HepG2 (cell line): ENCODE results near the gene DPP6. TPM values are rescaled to one million over a fixed set of nuclear protein-coding genes. Genes with fewer than 3 reads are reported as not detected.

ENCODE experiments used
- ATAC-seq: fragments of 200-7000 bp; cut with Tn5 transposase; 3 replicates; pipeline ENCODE4 v1.9.1; 2020; ENCODE audit warnings: mild to moderate bottlenecking, moderate library complexity
- BruUV-seq: library from RNA; stranded (reverse); fragments of 400-500 nt; replicated peaks from 2 replicates; lab custom pipeline; 2021; lab: Mats Ljungman, UMichigan
- CTCF ChIA-PET: fragments of 300-600 bp; formaldehyde crosslinking; extraction: SDS; loops from one replicate; lab custom pipeline; 2021; ENCODE audit warnings: low total read pairs, inconsistent platforms, low intra/inter-chr PET ratio; lab: Yijun Ruan, JAX
- POLR2A ChIA-PET: fragments of 350-600 bp; sonication (Branson Sonifier 250); formaldehyde crosslinking; loops from one replicate; lab custom pipeline; 2020; ENCODE audit warnings: antibody characterized with exemption, inconsistent platforms; lab: Yijun Ruan, JAX
- DNase-seq: peaks from one replicate; pipeline ENCODE4 v3.0.0-alpha.2; 2015; ENCODE audit warnings: low spot score
- FAIRE-seq: peaks from 3 replicates; lab custom pipeline; 2011; peaks lifted over from hg19 to GRCh38; lab: Jason Lieb, UNC
- H2AFZ ChIP-seq: one replicate; pipeline ENCODE4 v1.6.1; 2011; ENCODE audit warnings: low read length, inconsistent platforms
- H3K27ac ChIP-seq: fragments of 300-600 bp; 3 replicates; pipeline ENCODE4 v1.8.0; 2011; ENCODE audit warnings: mixed run types, mild to moderate bottlenecking, mixed read lengths, low read length, inconsistent platforms; ENCODE audit not compliant: insufficient read depth; ENCODE audit errors: extremely low read length
- H3K27me3 ChIP-seq, 2 experiments: fragments of 200-600 bp in 1 of 2; 2 replicates in 1 of 2; 3 replicates in 1 of 2; pipeline versions ENCODE4 v1.6.0 to v1.8.0; 2011; ENCODE audit warnings: low read length in 2 of 2, mild to moderate bottlenecking in 2 of 2, moderate library complexity in 2 of 2, inconsistent platforms in 1 of 2; ENCODE audit not compliant: insufficient read depth in 2 of 2, control insufficient read depth in 1 of 2
- H3K36me3 ChIP-seq, 2 experiments: fragments of 200-600 bp in 1 of 2; replicated peaks in 1 of 2; 2 replicates in 1 of 2; 3 replicates in 1 of 2; pipeline versions ENCODE4 v1.5.1 to v1.8.0; 2011; ENCODE audit warnings: low read length in 2 of 2, inconsistent platforms in 1 of 2; ENCODE audit not compliant: insufficient read depth in 2 of 2, control insufficient read depth in 1 of 2
- H3K4me1 ChIP-seq: 2 replicates; pipeline ENCODE4 v1.5.1; 2012; ENCODE audit warnings: low read length, inconsistent platforms; ENCODE audit not compliant: insufficient read depth
- H3K4me2 ChIP-seq: 2 replicates; pipeline ENCODE4 v1.6.0; 2011; ENCODE audit warnings: low read depth, low read length, inconsistent platforms
- H3K4me3 ChIP-seq, 3 experiments: fragments of 200-600 bp in 1 of 3; sonication (generic), shearing (Covaris generic) in 1 of 3; replicated peaks in 1 of 3; 2 replicates each; pipeline ENCODE4 v1.5.1; 2011 to 2016; ENCODE audit warnings: low read length in 3 of 3, inconsistent platforms in 2 of 3, low read depth in 2 of 3, mild to moderate bottlenecking in 2 of 3, control low read depth in 1 of 3, mixed read lengths in 1 of 3; ENCODE audit not compliant: insufficient read depth in 1 of 3
- H3K79me2 ChIP-seq: one replicate; pipeline ENCODE4 v1.6.1; 2011; ENCODE audit warnings: low read length, inconsistent platforms; ENCODE audit not compliant: insufficient read depth
- H3K9ac ChIP-seq: 2 replicates; pipeline ENCODE4 v1.6.0; 2011; ENCODE audit warnings: mild to moderate bottlenecking, low read depth, low read length, inconsistent platforms; ENCODE audit not compliant: insufficient read depth
- H3K9me3 ChIP-seq: 2 replicates; pipeline ENCODE4 v1.5.1; 2012; ENCODE audit warnings: mild to moderate bottlenecking, low read length
- H4K20me1 ChIP-seq: 2 replicates; pipeline ENCODE4 v1.6.0; 2011; ENCODE audit warnings: inconsistent platforms, mild to moderate bottlenecking, low read length, moderate library complexity; ENCODE audit not compliant: insufficient read depth
- CHD4 ChIP-seq: fragments of 200-600 bp; sonication (generic); IDR thresholded peaks from 2 replicates; pipeline ENCODE4 v1.7.0; 2017; ENCODE audit warnings: mild to moderate bottlenecking, low read length, borderline replicate concordance
- CREM ChIP-seq, 2 experiments: sonication (generic) in 1 of 2; formaldehyde crosslinking in 1 of 2; IDR thresholded peaks; 2 replicates each; pipeline versions ENCODE4 v1.4.0 to v1.6.1; 2016 to 2020; ENCODE audit warnings: antibody characterized with exemption in 1 of 2, mild to moderate bottlenecking in 1 of 2, missing genetic modification reagents in 1 of 2
- HNF1B ChIP-seq: sonication (generic); formaldehyde crosslinking; IDR thresholded peaks from 2 replicates; pipeline ENCODE4 v1.5.1; 2020; ENCODE audit warnings: mild to moderate bottlenecking, moderate library complexity, missing genetic modification reagents
- HNRNPH1 ChIP-seq: fragments of 200-400 bp; formaldehyde crosslinking; optimal IDR thresholded peaks from 2 replicates; pipeline ENCODE3; 2017; ENCODE audit warnings: mild to moderate bottlenecking, low read depth, low read length
- KDM5A ChIP-seq: fragments of 200-600 bp; sonication (generic); IDR thresholded peaks from 2 replicates; pipeline ENCODE4 v1.7.0; 2018; ENCODE audit warnings: antibody characterized with exemption, mild to moderate bottlenecking, low read length, borderline replicate concordance
- MAX ChIP-seq: IDR thresholded peaks from 2 replicates; pipeline ENCODE4 v1.6.1; 2012; ENCODE audit warnings: inconsistent platforms
- NCOA1 ChIP-seq: sonication (generic); formaldehyde crosslinking; IDR thresholded peaks from 2 replicates; pipeline ENCODE4 v1.9.0; 2021; ENCODE audit warnings: missing genetic modification reagents
- NONO ChIP-seq, 2 experiments: fragments of 450-650 bp in 1 of 2; sonication (generic) in 1 of 2; formaldehyde crosslinking in 1 of 2; IDR thresholded peaks in 1 of 2; conservative IDR thresholded peaks in 1 of 2; 2 replicates each; pipeline versions ENCODE4 v1.6.1 to v1.8.0; 2017 to 2022; ENCODE audit warnings: mild to moderate bottlenecking in 1 of 2, missing genetic modification reagents in 1 of 2, moderate library complexity in 1 of 2
- SRSF4 ChIP-seq: fragments of 200-400 bp; formaldehyde crosslinking; IDR thresholded peaks from one replicate; pipeline ENCODE4 v1.6.1; 2018; ENCODE audit warnings: mild to moderate bottlenecking, low read depth, low read length, moderate library complexity; ENCODE audit not compliant: poor library complexity, severe bottlenecking
- in situ Hi-C: cut with HindIII; loops from 2 replicates; pipeline ENCODE4 v1.10.0; 2017; ENCODE audit warnings: low pct_unique_long_range_greater_than_20kb; ENCODE audit not compliant: extremely low pct_ligation_motif_present
- intact Hi-C: fragments of 100-400 bp; cut with micrococcal nuclease; formaldehyde crosslinking; loops from one replicate; pipeline ENCODE4 v1.10.0; 2022; ENCODE audit not compliant: unreplicated experiment
- polyA plus RNA-seq, 8 experiments: library from polyadenylated mRNA; depleted of rRNA in 3 of 8; stranded (reverse) in 7 of 8; unstranded in 1 of 8; fragments of >200 nt; fragmentation: Illumina TruSeq in 4 of 8; extraction: Trizol in 4 of 8; gene quantifications; 2 replicates each; pipeline versions ENCODE4 v1.2.1 to v1.2.3, GENCODE V29; 2011 to 2016; ENCODE audit warnings: low read depth in 4 of 8, missing spikeins in 1 of 8, mixed read lengths in 1 of 8; ENCODE audit not compliant: insufficient read depth in 1 of 8
- total RNA-seq, 5 experiments: library from RNA; depleted of rRNA; stranded (reverse); fragments of >200 nt; fragmentation: Illumina TruSeq; extraction: Trizol; gene quantifications; 2 replicates each; pipeline ENCODE4 v1.2.3, GENCODE V29; 2016; ENCODE audit warnings: low read depth in 1 of 5

DPP6 gene
- total and polyA plus RNA-seq, 2 of the 13 experiments (the other 11 are each of a cell fraction or from before 2014, with no cell fraction given): not detected

- TF ChIP-seq CREM (IDR thresholded peaks at IDR 0.05): no peak
- TF ChIP-seq CREM (CRISPR knock-in tag; IDR thresholded peaks at IDR 0.05): no peak
- TF ChIP-seq KDM5A: no peak
These were observed 451.9 kb downstream of the DPP6 start (continued) for GRCh38 chr7:154503962-154504550.

GRCh38 chr7:154504918-154505317 is 452.7 kb downstream of the DPP6 start:
- H2AFZ ChIP-seq: no peak overlapping the region
- TF ChIP-seq NCOA1 (CRISPR knock-in tag) (no peak), NONO (IDR thresholded peaks at IDR 0.05) (no peak), NONO (CRISPR knock-in tag; conservative IDR thresholded peaks at IDR 0.05) (no peak), SRSF4 (no peak), MAX (no peak), HNRNPH1 (no peak), HNF1B (CRISPR knock-in tag) (no peak), CHD4 (no peak)
- no peak overlapping the region for H3K4me3 ChIP-seq
- in situ Hi-C loops: no loop called here
- H4K20me1 ChIP-seq: no peaks in the 10 kb centered on the region
- H3K9ac ChIP-seq: no peak overlapping the region
- CTCF ChIA-PET: no interaction called here
- FAIRE-seq (no peak), DNase-seq (no peak), ATAC-seq (no peak)
- no peaks in the 10 kb centered on the region for H3K79me2 ChIP-seq
- no peaks in the 10 kb centered on the region for H3K36me3 ChIP-seq
- no peak overlapping the region for H3K4me2 ChIP-seq
- no peaks in the 10 kb centered on the region for H3K27me3 ChIP-seq
- no TSS peak for BruUV-seq
- H3K9me3 ChIP-seq: peaks cover 15% of the 10 kb centered on the region
- H3K27ac ChIP-seq: no peak overlapping the region
- POLR2A ChIA-PET: no interaction called here
- H3K4me1 ChIP-seq: no peaks in the 10 kb centered on the region
- intact Hi-C loops: loop anchor here (5.0 kb wide), 1 partner anchor 203 kb away; no protein-coding TSS in a partner anchor
